Hematopoietic multipotent progenitor cell treated with erythropoietin and hydrocortisone succinate and interleukin-3 and kit ligand, for 8 days (in vitro differentiated cells): ENCODE data around the gene GCM1.

ENCODE experiments used
- DNase-seq: peaks from one replicate; pipeline ENCODE4 v3.0.0-alpha.2; 2015

The GCM1 gene

GRCh38 chr6:53151676-53152075 is 3.0 kb upstream of the GCM1 start:
- peak; percentile 38 for DNase-seq

- no peak for DNase-seq
Observed at GRCh38 chr6:53144802-53145201, 3.8 kb downstream of the GCM1 start.

GRCh38 chr6:53143710-53144109 is 4.9 kb downstream of the GCM1 start:
- DNase-seq, result no peak

GRCh38 chr6:53142810-53143209 is 5.8 kb downstream of the GCM1 start:
- DNase-seq, result no peak

- DNase-seq, result no peak
Observed at GRCh38 chr6:53139841-53140413, 8.7 kb downstream of the GCM1 start.

- no peak for DNase-seq
Observed at GRCh38 chr6:53136000-53136609, 12.5 kb downstream of the GCM1 start.

- peak; percentile 85 for DNase-seq
Observed at GRCh38 chr6:53134601-53135235, 13.9 kb downstream of the GCM1 start.

- DNase-seq, result no peak
Observed at GRCh38 chr6:53133961-53134360, 14.7 kb downstream of the GCM1 start.

GRCh38 chr6:53130569-53131290 is 17.9 kb downstream of the GCM1 start:
- no peak for DNase-seq

GRCh38 chr6:53128842-53129241 is 19.8 kb downstream of the GCM1 start:
- no peak for DNase-seq

- DNase-seq, result no peak
Observed at GRCh38 chr6:53125276-53125675, 23.4 kb downstream of the GCM1 start.

GRCh38 chr6:53124131-53124800 is 24.4 kb downstream of the GCM1 start:
- no peak for DNase-seq

GRCh38 chr6:53119772-53120409 is 28.8 kb downstream of the GCM1 start:
- DNase-seq, result no peak

GRCh38 chr6:53119349-53119748 is 29.3 kb downstream of the GCM1 start:
- no peak for DNase-seq

- no peak for DNase-seq
Observed at GRCh38 chr6:53115741-53116140, 32.9 kb downstream of the GCM1 start.

GRCh38 chr6:53115113-53115512 is 33.5 kb downstream of the GCM1 start:
- DNase-seq, result no peak

- DNase-seq, result no peak
Observed at GRCh38 chr6:53113742-53114141, 34.9 kb downstream of the GCM1 start.

- DNase-seq, result no peak
Observed at GRCh38 chr6:53112871-53113270, 35.8 kb downstream of the GCM1 start.

- no peak for DNase-seq
Observed at GRCh38 chr6:53112404-53112803, 36.2 kb downstream of the GCM1 start.

GRCh38 chr6:53111865-53112264 is 36.8 kb downstream of the GCM1 start:
- DNase-seq, result no peak

GRCh38 chr6:53109612-53110011 is 39.0 kb downstream of the GCM1 start:
- no peak for DNase-seq

GRCh38 chr6:53107091-53107490 is 41.5 kb downstream of the GCM1 start:
- DNase-seq, result no peak

GRCh38 chr6:53104916-53105315 is 43.7 kb downstream of the GCM1 start:
- no peak for DNase-seq
